ENCODE results near the gene PCMTD2. TPM values are rescaled to one million over a fixed set of nuclear protein-coding genes. Genes with fewer than 3 reads are reported as not detected.
A peak's percentile ranks its signal among the peaks of the same experiment; 100 is the strongest.

The PCMTD2 gene
- total and polyA plus RNA-seq, 2 of the 13 experiments (the other 11 are each of a cell fraction or from before 2014, with no cell fraction given) = 47.0 to 76.9 TPM

- TF ChIP-seq BCL3 (CRISPR knock-in tag; IDR thresholded peaks at IDR 0.05) (no peak), TAF15 (IDR thresholded peaks at IDR 0.05; ENCODE audit: low read depth, low read length, poor library complexity, severe bottlenecking) (no peak), ZMAT5 (CRISPR knock-in tag; IDR thresholded peaks at IDR 0.05; ENCODE audit: borderline replicate concordance, low read depth) (no peak), ATF4 (CRISPR knock-in tag; IDR thresholded peaks at IDR 0.05) (no peak), CTCF (CRISPR knock-in tag; IDR thresholded peaks at IDR 0.05) (peak; percentile 32; the same call in 1 of the 2 replicates), NCOA5 (CRISPR knock-in tag; IDR thresholded peaks at IDR 0.05) (no peak), ZNF629 (CRISPR knock-in tag; conservative IDR thresholded peaks at IDR 0.05) (no peak), ISL2 (CRISPR knock-in tag; IDR thresholded peaks at IDR 0.05) (0 out of 2 replicates have a peak, but pooled peaks have one; percentile 39), BRD4 (CRISPR knock-in tag; IDR thresholded peaks at IDR 0.05) (no peak), ZNF224 (CRISPR knock-in tag; IDR thresholded peaks at IDR 0.05) (peak; percentile 75; the same call in 1 of the 2 replicates), ZNF552 (CRISPR knock-in tag; IDR thresholded peaks at IDR 0.05; ENCODE audit: borderline replicate concordance) (no peak), PAF1 (CRISPR knock-in tag; IDR thresholded peaks at IDR 0.05) (no peak), ESRRA (CRISPR knock-in tag; IDR thresholded peaks at IDR 0.05; ENCODE audit: low read depth) (peak; percentile 73; the same call in 1 of the 2 replicates), ZNF335 (CRISPR knock-in tag; IDR thresholded peaks at IDR 0.05) (no peak), ZSCAN20 (CRISPR knock-in tag; IDR thresholded peaks at IDR 0.05; ENCODE audit: borderline replicate concordance) (no peak), CBX5 (CRISPR knock-in tag; IDR thresholded peaks at IDR 0.05; ENCODE audit: borderline replicate concordance) (no peak), ONECUT2 (CRISPR knock-in tag; IDR thresholded peaks at IDR 0.05) (no peak), NPAS2 (CRISPR knock-in tag; IDR thresholded peaks at IDR 0.05; ENCODE audit: borderline replicate concordance) (no peak), SP140L (CRISPR knock-in tag; IDR thresholded peaks at IDR 0.05; ENCODE audit: borderline replicate concordance) (no peak), KDM4B (CRISPR knock-in tag; IDR thresholded peaks at IDR 0.05) (no peak), ZNF558 (CRISPR knock-in tag; IDR thresholded peaks at IDR 0.05; ENCODE audit: borderline replicate concordance) (no peak), HOXA3 (CRISPR knock-in tag; IDR thresholded peaks at IDR 0.05) (peak; percentile 81), MXI1 (IDR thresholded peaks at IDR 0.05; ENCODE audit: borderline replicate concordance, low read depth, low read length) (no peak), ZNF256 (CRISPR knock-in tag; conservative IDR thresholded peaks at IDR 0.05) (no peak)
Measured at GRCh38 chr20:64220891-64221527, 34.5 kb upstream of the PCMTD2 start (continued).
